ENCODE data around the gene GINS1. TPM values are rescaled to one million over a fixed set of nuclear protein-coding genes. Genes with fewer than 3 reads are reported as not detected.

GINS1 gene
- total RNA-seq, 2 experiments from 2014 or later, result 31.5 to 32.3 TPM

- DNase-seq, result no peak
- no peak overlapping the region for H3K4me3 Mint-ChIP-seq
- H3K36me3 Mint-ChIP-seq, result peaks cover 33% of the 10 kb centered on the region
- H3K9me3 Mint-ChIP-seq, result no peaks in the 10 kb centered on the region
- H3K27me3 Mint-ChIP-seq, result no peaks in the 10 kb centered on the region
- peaks cover 14% of the 10 kb centered on the region for H3K4me1 Mint-ChIP-seq (ENCODE audit: low read depth)
- POLR2A ChIA-PET, result no interaction called here
- CTCF ChIA-PET, result interaction anchor here (0.6 kb wide), 1 partner anchor 46 kb away, joined by 3 read pairs; no protein-coding TSS in a partner anchor
- H3K27ac Mint-ChIP-seq, result no peak overlapping the region
- intact Hi-C loops (cut with micrococcal nuclease), result no loop called here
Observed at GRCh38 chr20:25424536-25424935, 17.1 kb downstream of the GINS1 start.

- no peaks in the 10 kb centered on the region for H3K9me3 Mint-ChIP-seq
- H3K36me3 Mint-ChIP-seq, result peaks cover 23% of the 10 kb centered on the region
- DNase-seq, result no peak
- H3K27me3 Mint-ChIP-seq, result no peaks in the 10 kb centered on the region
- ChIA-PET CTCF (no interaction called here), POLR2A (no interaction called here)
- H3K4me1 Mint-ChIP-seq (ENCODE audit: low read depth), result no peaks in the 10 kb centered on the region
- H3K4me3 Mint-ChIP-seq, result no peak overlapping the region
- intact Hi-C loops (cut with micrococcal nuclease), result no loop called here
- H3K27ac Mint-ChIP-seq, result no peak overlapping the region
Observed at GRCh38 chr20:25437153-25437581, 29.7 kb downstream of the GINS1 start.

- intact Hi-C loops (cut with micrococcal nuclease), result no loop called here
- Mint-ChIP-seq H3K27me3 (no peaks in the 10 kb centered on the region), H3K27ac (no peak overlapping the region), H3K4me1 (ENCODE audit: low read depth) (no peaks in the 10 kb centered on the region), H3K4me3 (no peak overlapping the region), H3K9me3 (no peaks in the 10 kb centered on the region), H3K36me3 (peaks cover 21% of the 10 kb centered on the region)
- ChIA-PET CTCF (no interaction called here), POLR2A (no interaction called here)
- DNase-seq, result no peak
Observed at GRCh38 chr20:25439328-25439727, 31.9 kb downstream of the GINS1 start.

- Mint-ChIP-seq H3K4me3 (no peak overlapping the region), H3K27ac (no peak overlapping the region), H3K9me3 (no peaks in the 10 kb centered on the region), H3K36me3 (peaks cover 37% of the 10 kb centered on the region), H3K4me1 (ENCODE audit: low read depth) (no peaks in the 10 kb centered on the region), H3K27me3 (no peaks in the 10 kb centered on the region)
- intact Hi-C loops (cut with micrococcal nuclease), result no loop called here
- POLR2A ChIA-PET, result no interaction called here
- no peak for DNase-seq
- CTCF ChIA-PET, result no interaction called here
Observed at GRCh38 chr20:25444556-25444955, 37.1 kb downstream of the GINS1 start.

GRCh38 chr20:25447671-25448070, 40.2 kb downstream of the GINS1 start:
- H3K9me3 Mint-ChIP-seq, result no peaks in the 10 kb centered on the region
- POLR2A ChIA-PET, result no interaction called here
- CTCF ChIA-PET, result no interaction called here
- H3K27ac Mint-ChIP-seq, result no peak overlapping the region
- intact Hi-C loops (cut with micrococcal nuclease), result no loop called here
- no peaks in the 10 kb centered on the region for H3K27me3 Mint-ChIP-seq
- H3K4me3 Mint-ChIP-seq, result no peak overlapping the region
- H3K36me3 Mint-ChIP-seq, result peaks cover 35% of the 10 kb centered on the region
- H3K4me1 Mint-ChIP-seq (ENCODE audit: low read depth), result no peaks in the 10 kb centered on the region
- no peak for DNase-seq

GRCh38 chr20:25452333-25452732, 44.9 kb downstream of the GINS1 start:
- H3K36me3 Mint-ChIP-seq, result peaks cover 13% of the 10 kb centered on the region
- no peaks in the 10 kb centered on the region for H3K9me3 Mint-ChIP-seq
- no peaks in the 10 kb centered on the region for H3K27me3 Mint-ChIP-seq
- H3K4me3 Mint-ChIP-seq, result no peak overlapping the region
- H3K27ac Mint-ChIP-seq, result no peak overlapping the region
- no peak for DNase-seq
- ChIA-PET POLR2A (no interaction called here), CTCF (no interaction called here)
- intact Hi-C loops (cut with micrococcal nuclease), result no loop called here
- no peaks in the 10 kb centered on the region for H3K4me1 Mint-ChIP-seq (ENCODE audit: low read depth)

- intact Hi-C loops (cut with micrococcal nuclease), result no loop called here
- no peak overlapping the region for H3K27ac Mint-ChIP-seq
- no peak overlapping the region for H3K4me3 Mint-ChIP-seq
- CTCF ChIA-PET, result no interaction called here
- no peak for DNase-seq
- no peaks in the 10 kb centered on the region for H3K27me3 Mint-ChIP-seq
- no peaks in the 10 kb centered on the region for H3K4me1 Mint-ChIP-seq (ENCODE audit: low read depth)
- POLR2A ChIA-PET, result no interaction called here
- H3K36me3 Mint-ChIP-seq, result peaks cover 6% of the 10 kb centered on the region
- H3K9me3 Mint-ChIP-seq, result no peaks in the 10 kb centered on the region
Observed at GRCh38 chr20:25453035-25453810, 45.8 kb downstream of the GINS1 start.

- Mint-ChIP-seq H3K9me3 (no peaks in the 10 kb centered on the region), H3K4me1 (ENCODE audit: low read depth) (no peaks in the 10 kb centered on the region)
- CTCF ChIA-PET, result no interaction called here
Observed at GRCh38 chr20:25454153-25454900, 46.9 kb downstream of the GINS1 start.

GRCh38 chr20:25457886-25458680, 50.6 kb downstream of the GINS1 start:
- no peak for DNase-seq
- Mint-ChIP-seq H3K27me3 (no peaks in the 10 kb centered on the region), H3K27ac (no peak overlapping the region), H3K36me3 (no peaks in the 10 kb centered on the region), H3K4me1 (ENCODE audit: low read depth) (no peaks in the 10 kb centered on the region), H3K4me3 (no peak overlapping the region), H3K9me3 (no peaks in the 10 kb centered on the region)
- ChIA-PET CTCF (no interaction called here), POLR2A (no interaction called here)
- intact Hi-C loops (cut with micrococcal nuclease), result no loop called here

More at GRCh38 chr20:25454153-25454900, 46.9 kb downstream of the GINS1 start:
- Mint-ChIP-seq H3K4me3 (no peak overlapping the region), H3K27me3 (no peaks in the 10 kb centered on the region), H3K27ac (no peak overlapping the region), H3K36me3 (no peaks in the 10 kb centered on the region)
- POLR2A ChIA-PET, result no interaction called here
- intact Hi-C loops (cut with micrococcal nuclease), result no loop called here
- DNase-seq, result no peak

GRCh38 chr20:25459111-25459830, 51.8 kb downstream of the GINS1 start:
- CTCF ChIA-PET, result no interaction called here
- Mint-ChIP-seq H3K9me3 (no peaks in the 10 kb centered on the region), H3K36me3 (no peaks in the 10 kb centered on the region), H3K27me3 (no peaks in the 10 kb centered on the region), H3K27ac (no peak overlapping the region), H3K4me1 (ENCODE audit: low read depth) (no peaks in the 10 kb centered on the region), H3K4me3 (no peak overlapping the region)
- intact Hi-C loops (cut with micrococcal nuclease), result no loop called here
- DNase-seq, result no peak
- POLR2A ChIA-PET, result no interaction called here

GRCh38 chr20:25459916-25460535, 52.6 kb downstream of the GINS1 start:
- POLR2A ChIA-PET, result no interaction called here
- no peaks in the 10 kb centered on the region for H3K9me3 Mint-ChIP-seq
- DNase-seq, result no peak
- no peaks in the 10 kb centered on the region for H3K36me3 Mint-ChIP-seq
- no peak overlapping the region for H3K4me3 Mint-ChIP-seq
- CTCF ChIA-PET, result no interaction called here
- H3K4me1 Mint-ChIP-seq (ENCODE audit: low read depth), result no peaks in the 10 kb centered on the region
- H3K27me3 Mint-ChIP-seq, result no peaks in the 10 kb centered on the region
- H3K27ac Mint-ChIP-seq, result no peak overlapping the region
- intact Hi-C loops (cut with micrococcal nuclease), result no loop called here

Data from activated CD4-positive, alpha-beta memory T cell treated with anti-CD3 and anti-CD28 coated beads for 36 hours (primary cell).